Measurements from ENCODE around the gene SMIM22.
"Not testable (repeated sequence)": the region's sequence is repeated elsewhere in the genome, so short reads cannot be mapped to it uniquely, and the experiment has no call there.

SMIM22 gene

GRCh38 chr16:4769306-4769638 lies 25.9 kb upstream of the SMIM22 start:
- DNase-seq: no peak

GRCh38 chr16:4771646-4772045 lies 23.5 kb upstream of the SMIM22 start:
- no peak for DNase-seq

- no peak for DNase-seq
Measured at GRCh38 chr16:4772351-4772750, 22.8 kb upstream of the SMIM22 start.

- DNase-seq: no peak
Measured at GRCh38 chr16:4775005-4775404, 20.2 kb upstream of the SMIM22 start.

- DNase-seq: no peak
Measured at GRCh38 chr16:4776141-4776705, 18.9 kb upstream of the SMIM22 start.

- DNase-seq: no peak
Measured at GRCh38 chr16:4777339-4778049, 17.7 kb upstream of the SMIM22 start.

- DNase-seq: no peak
Measured at GRCh38 chr16:4778050-4778392, 17.1 kb upstream of the SMIM22 start.

GRCh38 chr16:4780235-4780634 lies 14.9 kb upstream of the SMIM22 start:
- no peak for DNase-seq

GRCh38 chr16:4783251-4783950 lies 11.8 kb upstream of the SMIM22 start:
- no peak for DNase-seq

GRCh38 chr16:4783951-4784336 lies 11.2 kb upstream of the SMIM22 start:
- no peak for DNase-seq

- not testable (repeated sequence) for DNase-seq
Measured at GRCh38 chr16:4784444-4784987, 10.7 kb upstream of the SMIM22 start.

- DNase-seq: no peak
Measured at GRCh38 chr16:4785758-4786433, 9.3 kb upstream of the SMIM22 start.

GRCh38 chr16:4787068-4787467 lies 8.1 kb upstream of the SMIM22 start:
- DNase-seq: no peak

GRCh38 chr16:4787627-4788482 lies 7.3 kb upstream of the SMIM22 start, which contains the start of gene SEPTIN12:
TSS of gene SEPTIN12 (minus strand) at chr16:4788345. CDS start at chr16:4787645, 700 bp downstream.
- no peak for DNase-seq

- DNase-seq: no peak
Measured at GRCh38 chr16:4788489-4788889, 6.7 kb upstream of the SMIM22 start.

GRCh38 chr16:4788910-4789309 lies 6.3 kb upstream of the SMIM22 start:
- DNase-seq: no peak

- DNase-seq: no peak
Measured at GRCh38 chr16:4790261-4790660, 4.9 kb upstream of the SMIM22 start.

GRCh38 chr16:4790871-4791270 lies 4.3 kb upstream of the SMIM22 start:
- DNase-seq: no peak

GRCh38 chr16:4792951-4793513 lies 2.1 kb upstream of the SMIM22 start:
- DNase-seq: no peak

- DNase-seq: no peak
Measured at GRCh38 chr16:4795828-4796572, 831 bp downstream of the SMIM22 start.

Data from NCI-H187 (cell line).